Ishikawa (cell line): ENCODE data around the gene SMR3A.

Experiments used
- CREB1 ChIP-seq: IDR thresholded peaks from 2 replicates; pipeline ENCODE4 v1.6.1; 2012; ENCODE audit warnings: low read depth
- EP300 ChIP-seq: IDR thresholded peaks from 2 replicates; pipeline ENCODE4 v1.6.1; 2012; ENCODE audit warnings: borderline replicate concordance
- NFIC ChIP-seq: IDR thresholded peaks from 2 replicates; pipeline ENCODE4 v1.6.1; 2012
- TAF1 ChIP-seq: IDR thresholded peaks from 2 replicates; pipeline ENCODE4 v1.6.1; 2012; ENCODE audit warnings: low read depth, mild to moderate bottlenecking
- TCF12 ChIP-seq: IDR thresholded peaks from 2 replicates; pipeline ENCODE4 v1.6.1; 2012; ENCODE audit warnings: low read depth
- TEAD4 ChIP-seq: IDR thresholded peaks from 2 replicates; pipeline ENCODE4 v1.6.1; 2012
- YY1 ChIP-seq: IDR thresholded peaks from 2 replicates; pipeline ENCODE4 v1.6.1; 2012; ENCODE audit warnings: low read depth
- ZBTB7A ChIP-seq: IDR thresholded peaks from 2 replicates; pipeline ENCODE4 v1.6.1; 2012; ENCODE audit warnings: low read depth
- TF ChIP-seq, protein P1 (sequence below): IDR thresholded peaks from 2 replicates; pipeline ENCODE4 v1.6.1; 2012
- TF ChIP-seq, protein P2 (sequence below): IDR thresholded peaks from 2 replicates; pipeline ENCODE4 v1.6.1; 2012; ENCODE audit warnings: low read depth, mild to moderate bottlenecking
- TF ChIP-seq, protein P3 (sequence below): IDR thresholded peaks from 2 replicates; pipeline ENCODE4 v1.6.1; 2012

DNA sequence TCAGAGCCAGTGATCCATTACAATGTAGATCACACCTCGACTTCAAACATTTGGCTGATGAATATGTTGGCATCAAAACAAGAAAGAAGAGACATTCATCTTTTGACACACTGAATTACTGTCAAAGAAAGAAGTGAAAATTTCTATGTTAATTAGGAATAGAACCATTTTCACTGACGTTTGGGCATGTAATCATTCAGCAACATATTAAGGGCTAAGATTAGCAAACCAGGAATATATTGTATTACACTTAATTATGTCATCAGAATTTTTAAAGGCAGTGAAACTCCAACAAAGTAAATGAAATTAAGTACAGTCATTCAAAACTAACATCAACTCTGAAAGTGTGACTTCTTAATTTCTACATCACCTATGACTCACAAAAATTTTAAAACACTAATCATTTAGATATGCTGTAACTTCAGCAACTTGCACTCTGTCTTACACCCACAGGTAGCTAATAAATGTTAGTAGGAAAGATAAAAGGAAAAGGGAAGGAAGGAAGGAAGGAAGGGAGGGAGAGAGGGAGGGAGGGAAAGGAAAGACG lies 1.4 kb upstream of the SMR3A start:
- TF ChIP-seq, protein P1, sequence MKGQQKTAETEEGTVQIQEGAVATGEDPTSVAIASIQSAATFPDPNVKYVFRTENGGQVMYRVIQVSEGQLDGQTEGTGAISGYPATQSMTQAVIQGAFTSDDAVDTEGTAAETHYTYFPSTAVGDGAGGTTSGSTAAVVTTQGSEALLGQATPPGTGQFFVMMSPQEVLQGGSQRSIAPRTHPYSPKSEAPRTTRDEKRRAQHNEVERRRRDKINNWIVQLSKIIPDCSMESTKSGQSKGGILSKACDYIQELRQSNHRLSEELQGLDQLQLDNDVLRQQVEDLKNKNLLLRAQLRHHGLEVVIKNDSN, result no peak
- TF ChIP-seq, protein P2, sequence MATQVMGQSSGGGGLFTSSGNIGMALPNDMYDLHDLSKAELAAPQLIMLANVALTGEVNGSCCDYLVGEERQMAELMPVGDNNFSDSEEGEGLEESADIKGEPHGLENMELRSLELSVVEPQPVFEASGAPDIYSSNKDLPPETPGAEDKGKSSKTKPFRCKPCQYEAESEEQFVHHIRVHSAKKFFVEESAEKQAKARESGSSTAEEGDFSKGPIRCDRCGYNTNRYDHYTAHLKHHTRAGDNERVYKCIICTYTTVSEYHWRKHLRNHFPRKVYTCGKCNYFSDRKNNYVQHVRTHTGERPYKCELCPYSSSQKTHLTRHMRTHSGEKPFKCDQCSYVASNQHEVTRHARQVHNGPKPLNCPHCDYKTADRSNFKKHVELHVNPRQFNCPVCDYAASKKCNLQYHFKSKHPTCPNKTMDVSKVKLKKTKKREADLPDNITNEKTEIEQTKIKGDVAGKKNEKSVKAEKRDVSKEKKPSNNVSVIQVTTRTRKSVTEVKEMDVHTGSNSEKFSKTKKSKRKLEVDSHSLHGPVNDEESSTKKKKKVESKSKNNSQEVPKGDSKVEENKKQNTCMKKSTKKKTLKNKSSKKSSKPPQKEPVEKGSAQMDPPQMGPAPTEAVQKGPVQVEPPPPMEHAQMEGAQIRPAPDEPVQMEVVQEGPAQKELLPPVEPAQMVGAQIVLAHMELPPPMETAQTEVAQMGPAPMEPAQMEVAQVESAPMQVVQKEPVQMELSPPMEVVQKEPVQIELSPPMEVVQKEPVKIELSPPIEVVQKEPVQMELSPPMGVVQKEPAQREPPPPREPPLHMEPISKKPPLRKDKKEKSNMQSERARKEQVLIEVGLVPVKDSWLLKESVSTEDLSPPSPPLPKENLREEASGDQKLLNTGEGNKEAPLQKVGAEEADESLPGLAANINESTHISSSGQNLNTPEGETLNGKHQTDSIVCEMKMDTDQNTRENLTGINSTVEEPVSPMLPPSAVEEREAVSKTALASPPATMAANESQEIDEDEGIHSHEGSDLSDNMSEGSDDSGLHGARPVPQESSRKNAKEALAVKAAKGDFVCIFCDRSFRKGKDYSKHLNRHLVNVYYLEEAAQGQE, result no peak
- TF ChIP-seq CREB1, result no peak
- no peak for TF ChIP-seq TAF1
- no peak for TF ChIP-seq TCF12
- TF ChIP-seq, protein P3, sequence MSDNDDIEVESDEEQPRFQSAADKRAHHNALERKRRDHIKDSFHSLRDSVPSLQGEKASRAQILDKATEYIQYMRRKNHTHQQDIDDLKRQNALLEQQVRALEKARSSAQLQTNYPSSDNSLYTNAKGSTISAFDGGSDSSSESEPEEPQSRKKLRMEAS, result no peak
- no peak for TF ChIP-seq TEAD4
- TF ChIP-seq YY1, result no peak
- TF ChIP-seq EP300, result no peak
- no peak for TF ChIP-seq ZBTB7A
- TF ChIP-seq NFIC, result no peak
